Measurements from ENCODE around the gene STAB2.

The STAB2 gene

GRCh38 chr12:103586132-103586531 is 941 bp upstream of the STAB2 start:
- no peak for TF ChIP-seq FOXP2 (optimal IDR thresholded peaks at IDR 0.05; ENCODE audit: borderline replicate concordance, extremely low read depth, extremely low read length, insufficient read depth)
- TF ChIP-seq TAF1 (IDR thresholded peaks at IDR 0.05; ENCODE audit: borderline replicate concordance, insufficient read depth, low read length) = no peak
- TF ChIP-seq POLR2AphosphoS5 (IDR thresholded peaks at IDR 0.05; ENCODE audit: low read depth, low read length) = no peak
- no peak for TF ChIP-seq SIN3A (IDR thresholded peaks at IDR 0.05; ENCODE audit: borderline replicate concordance, insufficient read depth, low read length)
- TF ChIP-seq REST (IDR thresholded peaks at IDR 0.05; ENCODE audit: insufficient read depth in 1 of 2, low read depth in 2 of 2, low read length in 2 of 2) = no peak

GRCh38 chr12:103588680-103589079 is 1.6 kb downstream of the STAB2 start:
- no peak for TF ChIP-seq SIN3A (IDR thresholded peaks at IDR 0.05; ENCODE audit: borderline replicate concordance, insufficient read depth, low read length)
- no peak for TF ChIP-seq REST (IDR thresholded peaks at IDR 0.05; ENCODE audit: insufficient read depth in 1 of 2, low read depth in 2 of 2, low read length in 2 of 2)
- TF ChIP-seq FOXP2 (optimal IDR thresholded peaks at IDR 0.05; ENCODE audit: borderline replicate concordance, extremely low read depth, extremely low read length, insufficient read depth) = no peak
- TF ChIP-seq TAF1 (IDR thresholded peaks at IDR 0.05; ENCODE audit: borderline replicate concordance, insufficient read depth, low read length) = no peak
- TF ChIP-seq POLR2AphosphoS5 (IDR thresholded peaks at IDR 0.05; ENCODE audit: low read depth, low read length) = no peak

- TF ChIP-seq SIN3A (IDR thresholded peaks at IDR 0.05; ENCODE audit: borderline replicate concordance, insufficient read depth, low read length) (no peak), TAF1 (IDR thresholded peaks at IDR 0.05; ENCODE audit: borderline replicate concordance, insufficient read depth, low read length) (no peak), REST (IDR thresholded peaks at IDR 0.05; ENCODE audit: insufficient read depth in 1 of 2, low read depth in 2 of 2, low read length in 2 of 2) (no peak), FOXP2 (optimal IDR thresholded peaks at IDR 0.05; ENCODE audit: borderline replicate concordance, extremely low read depth, extremely low read length, insufficient read depth) (no peak), POLR2AphosphoS5 (IDR thresholded peaks at IDR 0.05; ENCODE audit: low read depth, low read length) (no peak)
Observed at GRCh38 chr12:103589517-103589916, 2.4 kb downstream of the STAB2 start.

- TF ChIP-seq REST (IDR thresholded peaks at IDR 0.05; ENCODE audit: insufficient read depth in 1 of 2, low read depth in 2 of 2, low read length in 2 of 2) (no peak), TAF1 (IDR thresholded peaks at IDR 0.05; ENCODE audit: borderline replicate concordance, insufficient read depth, low read length) (no peak), POLR2AphosphoS5 (IDR thresholded peaks at IDR 0.05; ENCODE audit: low read depth, low read length) (no peak), SIN3A (IDR thresholded peaks at IDR 0.05; ENCODE audit: borderline replicate concordance, insufficient read depth, low read length) (no peak), FOXP2 (optimal IDR thresholded peaks at IDR 0.05; ENCODE audit: borderline replicate concordance, extremely low read depth, extremely low read length, insufficient read depth) (no peak)
Observed at GRCh38 chr12:103590271-103590670, 3.2 kb downstream of the STAB2 start.

GRCh38 chr12:103596981-103597380 is 9.9 kb downstream of the STAB2 start:
- TF ChIP-seq TAF1 (IDR thresholded peaks at IDR 0.05; ENCODE audit: borderline replicate concordance, insufficient read depth, low read length) (no peak), POLR2AphosphoS5 (IDR thresholded peaks at IDR 0.05; ENCODE audit: low read depth, low read length) (no peak), SIN3A (IDR thresholded peaks at IDR 0.05; ENCODE audit: borderline replicate concordance, insufficient read depth, low read length) (no peak), REST (IDR thresholded peaks at IDR 0.05; ENCODE audit: insufficient read depth in 1 of 2, low read depth in 2 of 2, low read length in 2 of 2) (no peak), FOXP2 (optimal IDR thresholded peaks at IDR 0.05; ENCODE audit: borderline replicate concordance, extremely low read depth, extremely low read length, insufficient read depth) (no peak)
